MM.1S (cell line): Measurements from ENCODE around the gene PCYOX1L.

Source experiments
- EZH2 ChIP-seq: fragments of 300-600 bp; sonication (generic); optimal IDR thresholded peaks from 2 replicates; pipeline ENCODE3; 2017; ENCODE audit warnings: low read depth, mild to moderate bottlenecking, antibody characterized with exemption, low read length, mixed read lengths
- EZH2phosphoT487 ChIP-seq: fragments of 300-600 bp; sonication (generic); IDR thresholded peaks from 2 replicates; pipeline ENCODE4 v1.6.1; 2018; ENCODE audit warnings: antibody characterized with exemption, low read length
- TF ChIP-seq, protein P1 (sequence below): fragments of 300-600 bp; sonication (generic); IDR thresholded peaks from 2 replicates; pipeline ENCODE4 v1.5.1; 2016; ENCODE audit warnings: antibody characterized with exemption, low read length, mixed read lengths

DNA sequence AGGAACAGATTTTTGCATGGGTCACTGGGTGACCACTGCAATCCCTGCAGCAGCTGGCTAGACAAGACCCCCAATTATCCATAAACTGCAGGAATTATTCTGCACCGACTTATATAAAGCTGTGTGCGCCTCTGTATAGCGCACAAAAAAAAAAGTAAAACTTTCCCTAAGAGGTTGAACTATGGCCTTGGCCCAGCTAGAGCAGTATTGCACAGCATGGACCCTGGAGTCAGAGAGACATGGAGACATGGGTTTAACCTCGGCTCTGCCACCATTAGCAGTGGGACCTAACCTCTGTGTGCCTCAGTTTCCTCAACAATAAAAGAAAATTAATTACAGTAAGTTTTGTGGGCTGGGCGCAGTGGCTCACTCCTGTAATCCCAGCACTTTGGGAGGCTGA, 29.7 kb upstream of the PCYOX1L start:
- TF ChIP-seq EZH2 (no peak), EZH2phosphoT487 (no peak)
- TF ChIP-seq, protein P1, sequence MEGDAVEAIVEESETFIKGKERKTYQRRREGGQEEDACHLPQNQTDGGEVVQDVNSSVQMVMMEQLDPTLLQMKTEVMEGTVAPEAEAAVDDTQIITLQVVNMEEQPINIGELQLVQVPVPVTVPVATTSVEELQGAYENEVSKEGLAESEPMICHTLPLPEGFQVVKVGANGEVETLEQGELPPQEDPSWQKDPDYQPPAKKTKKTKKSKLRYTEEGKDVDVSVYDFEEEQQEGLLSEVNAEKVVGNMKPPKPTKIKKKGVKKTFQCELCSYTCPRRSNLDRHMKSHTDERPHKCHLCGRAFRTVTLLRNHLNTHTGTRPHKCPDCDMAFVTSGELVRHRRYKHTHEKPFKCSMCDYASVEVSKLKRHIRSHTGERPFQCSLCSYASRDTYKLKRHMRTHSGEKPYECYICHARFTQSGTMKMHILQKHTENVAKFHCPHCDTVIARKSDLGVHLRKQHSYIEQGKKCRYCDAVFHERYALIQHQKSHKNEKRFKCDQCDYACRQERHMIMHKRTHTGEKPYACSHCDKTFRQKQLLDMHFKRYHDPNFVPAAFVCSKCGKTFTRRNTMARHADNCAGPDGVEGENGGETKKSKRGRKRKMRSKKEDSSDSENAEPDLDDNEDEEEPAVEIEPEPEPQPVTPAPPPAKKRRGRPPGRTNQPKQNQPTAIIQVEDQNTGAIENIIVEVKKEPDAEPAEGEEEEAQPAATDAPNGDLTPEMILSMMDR: no peak
